Peyer's patch (tissue), 4 donors: ENCODE measurements around the gene ANKRD13D.

Experiments
- POLR2A ChIP-seq, 2 donors: fragments of 450-650 bp; IDR thresholded peaks; one replicate each; pipeline ENCODE4 v1.5.1; 2017; ENCODE audit warnings: antibody characterized with exemption in 2 of 2, mild to moderate bottlenecking in 2 of 2, moderate library complexity in 2 of 2
- TF ChIP-seq, protein P1 (sequence below), 6 experiments: fragments of 450-650 bp in 4 of 6; fragments of 200-600 bp in 2 of 6; sonication (generic) in 1 of 6; IDR thresholded peaks; one replicate each; pipeline ENCODE4 v1.5.1; 2017 to 2019; ENCODE audit warnings: antibody characterized with exemption in 6 of 6, mild to moderate bottlenecking in 3 of 6, moderate library complexity in 1 of 6

DNA sequence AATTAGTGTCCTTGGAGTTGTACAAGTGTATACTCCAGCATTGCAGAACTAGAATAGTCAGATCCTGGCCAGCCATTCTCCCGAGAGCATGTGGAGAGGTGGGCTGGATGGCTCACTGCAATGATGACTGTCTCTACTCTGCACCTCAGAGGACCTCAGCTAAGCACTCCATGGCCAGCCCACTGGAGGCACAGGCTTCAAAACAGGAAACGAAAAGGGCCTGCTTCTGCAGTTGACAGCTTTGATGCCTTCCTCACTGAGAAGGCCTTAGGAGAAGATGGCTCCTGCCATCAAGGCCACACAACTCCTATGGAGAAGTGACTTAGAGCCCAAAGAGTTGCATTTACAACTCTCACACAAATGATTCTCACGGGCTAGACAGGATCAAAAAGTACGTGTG is 55.2 kb downstream of the ANKRD13D start:
- TF ChIP-seq, protein P1, sequence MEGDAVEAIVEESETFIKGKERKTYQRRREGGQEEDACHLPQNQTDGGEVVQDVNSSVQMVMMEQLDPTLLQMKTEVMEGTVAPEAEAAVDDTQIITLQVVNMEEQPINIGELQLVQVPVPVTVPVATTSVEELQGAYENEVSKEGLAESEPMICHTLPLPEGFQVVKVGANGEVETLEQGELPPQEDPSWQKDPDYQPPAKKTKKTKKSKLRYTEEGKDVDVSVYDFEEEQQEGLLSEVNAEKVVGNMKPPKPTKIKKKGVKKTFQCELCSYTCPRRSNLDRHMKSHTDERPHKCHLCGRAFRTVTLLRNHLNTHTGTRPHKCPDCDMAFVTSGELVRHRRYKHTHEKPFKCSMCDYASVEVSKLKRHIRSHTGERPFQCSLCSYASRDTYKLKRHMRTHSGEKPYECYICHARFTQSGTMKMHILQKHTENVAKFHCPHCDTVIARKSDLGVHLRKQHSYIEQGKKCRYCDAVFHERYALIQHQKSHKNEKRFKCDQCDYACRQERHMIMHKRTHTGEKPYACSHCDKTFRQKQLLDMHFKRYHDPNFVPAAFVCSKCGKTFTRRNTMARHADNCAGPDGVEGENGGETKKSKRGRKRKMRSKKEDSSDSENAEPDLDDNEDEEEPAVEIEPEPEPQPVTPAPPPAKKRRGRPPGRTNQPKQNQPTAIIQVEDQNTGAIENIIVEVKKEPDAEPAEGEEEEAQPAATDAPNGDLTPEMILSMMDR (IDR thresholded peaks at IDR 0.05): no peak
- no peak for TF ChIP-seq POLR2A (IDR thresholded peaks at IDR 0.05)
